ENCODE data around the gene ZNF175. TPM values are rescaled to one million over a fixed set of nuclear protein-coding genes. Genes with fewer than 3 reads are reported as not detected.

Gene ZNF175
- total and polyA plus RNA-seq, 9 of the 15 experiments (the other 6 are each of a cell fraction or from before 2014, with no cell fraction given), result 3.7 to 37.9 (median 14.0) TPM

GRCh38 chr19:51602189-51602854 lies 31.2 kb downstream of the ZNF175 start (continued):
- TF ChIP-seq ZNF407 (IDR thresholded peaks at IDR 0.05; ENCODE audit: low read depth), result no peak
- TF ChIP-seq ZFP1 (CRISPR knock-in tag; IDR thresholded peaks at IDR 0.05), result no peak

Measured in K562 (cell line).